H1 (cell line): ENCODE results near the gene PDCD7. TPM values are rescaled to one million over a fixed set of nuclear protein-coding genes. Genes with fewer than 3 reads are reported as not detected.

Experiments
- CTCF ChIA-PET: fragments of 300-600 bp; sonication (Branson Sonifier 250); formaldehyde crosslinking; loops from one replicate; lab custom pipeline; 2021; ENCODE audit not compliant: partially characterized antibody; lab: Charles Lee
- POLR2A ChIA-PET: fragments of 300-600 bp; sonication (Branson Sonifier 250); formaldehyde crosslinking; loops from one replicate; lab custom pipeline; 2021; ENCODE audit warnings: inconsistent platforms; ENCODE audit not compliant: partially characterized antibody; lab: Charles Lee
- DNase-seq, 2 experiments: peaks; one replicate each; pipeline versions ENCODE4 v3.0.0 to v3.0.0-alpha.2; 2010 to 2022; ENCODE audit warnings: low spot score in 2 of 2, low read depth in 1 of 2, mixed read lengths in 1 of 2
- FAIRE-seq: peaks from 2 replicates; lab custom pipeline; 2011; peaks lifted over from hg19 to GRCh38; lab: Jason Lieb, UNC
- H2AFZ ChIP-seq: 2 replicates; pipeline ENCODE4 v1.8.1; 2012; ENCODE audit warnings: low read length, inconsistent platforms
- H2AK5ac ChIP-seq: 2 replicates; pipeline ENCODE4 v1.6.1; 2013; ENCODE audit warnings: low read depth, low read length
- H2BK120ac ChIP-seq: replicated peaks from 2 replicates; pipeline ENCODE3; 2013; ENCODE audit warnings: low read depth, low read length, inconsistent platforms
- H2BK12ac ChIP-seq: 2 replicates; pipeline ENCODE4 v1.6.1; 2013; ENCODE audit warnings: low read depth, low read length
- H2BK15ac ChIP-seq: 2 replicates; pipeline ENCODE4 v1.6.1; 2013; ENCODE audit warnings: low read length
- H2BK20ac ChIP-seq: 2 replicates; pipeline ENCODE4 v1.6.1; 2013; ENCODE audit warnings: low read length
- H2BK5ac ChIP-seq: 2 replicates; pipeline ENCODE4 v1.6.1; 2013; ENCODE audit warnings: low read depth, low read length
- H3K14ac ChIP-seq: 2 replicates; pipeline ENCODE4 v1.6.1; 2013; ENCODE audit warnings: inconsistent platforms; ENCODE audit not compliant: insufficient read length
- H3K18ac ChIP-seq: 2 replicates; pipeline ENCODE4 v1.6.1; 2013; ENCODE audit warnings: low read length; ENCODE audit errors: extremely low read depth
- H3K23ac ChIP-seq: 2 replicates; pipeline ENCODE4 v1.6.1; 2013; ENCODE audit warnings: inconsistent platforms; ENCODE audit not compliant: insufficient read length
- H3K23me2 ChIP-seq: 2 replicates; pipeline ENCODE4 v1.6.1; 2013; ENCODE audit warnings: low read depth, low read length
- H3K27ac ChIP-seq: 2 replicates; pipeline ENCODE4 v1.6.1; 2011; ENCODE audit warnings: low read depth, low read length, inconsistent platforms
- H3K27me3 ChIP-seq, 4 experiments: replicated peaks in 1 of 4; 1 replicate in 1 of 4; 2 replicates in 3 of 4; pipeline versions ENCODE4 v1.6.1 to v1.8.1; 2011 to 2013; ENCODE audit warnings: low read length in 3 of 4, mild to moderate bottlenecking in 3 of 4, inconsistent platforms in 2 of 4, mixed read lengths in 2 of 4, moderate library complexity in 1 of 4; ENCODE audit not compliant: control insufficient read depth in 3 of 4, insufficient read depth in 3 of 4; ENCODE audit errors: extremely low read depth in 1 of 4
- H3K36me3 ChIP-seq, 4 experiments: 2 replicates each; pipeline versions ENCODE4 v1.6.1 to v1.8.1; 2011 to 2013; ENCODE audit warnings: mild to moderate bottlenecking in 4 of 4, low read length in 3 of 4, moderate library complexity in 2 of 4, control low read depth in 1 of 4, inconsistent platforms in 1 of 4; ENCODE audit not compliant: insufficient read depth in 4 of 4, control insufficient read depth in 2 of 4
- H3K4ac ChIP-seq: replicated peaks from 2 replicates; pipeline ENCODE3; 2013; ENCODE audit warnings: low read length, low read depth, mixed read lengths, inconsistent platforms; ENCODE audit not compliant: insufficient read length
- H3K4me1 ChIP-seq, 4 experiments: replicated peaks in 1 of 4; 1 replicate in 1 of 4; 2 replicates in 3 of 4; pipeline versions ENCODE4 v1.6.1 to v1.8.1; 2011 to 2013; ENCODE audit warnings: low read length in 3 of 4, inconsistent platforms in 2 of 4, mixed read lengths in 1 of 4; ENCODE audit not compliant: insufficient read depth in 4 of 4, control insufficient read depth in 3 of 4
- H3K4me2 ChIP-seq, 2 experiments: 2 replicates each; pipeline versions ENCODE4 v1.6.1 to v1.8.1; 2011 to 2013; ENCODE audit warnings: low read depth in 2 of 2, low read length in 2 of 2, control low read depth in 1 of 2, inconsistent platforms in 1 of 2, mild to moderate bottlenecking in 1 of 2; ENCODE audit not compliant: insufficient read depth in 1 of 2
- H3K4me3 ChIP-seq, 4 experiments: fragments of 200-600, 300-600 bp in 1 of 4; sonication (generic), shearing (Covaris generic), sonication (Bioruptor Twin) in 1 of 4; 2 replicates each; pipeline versions ENCODE4 v1.5.1 to v1.8.1; 2011 to 2016; ENCODE audit warnings: low read length in 4 of 4, low read depth in 3 of 4, control low read depth in 2 of 4, inconsistent platforms in 2 of 4, mild to moderate bottlenecking in 2 of 4, mixed read lengths in 1 of 4, moderate library complexity in 1 of 4; ENCODE audit not compliant: insufficient read depth in 2 of 4; ENCODE audit errors: extremely low read depth in 1 of 4
- H3K56ac ChIP-seq: replicated peaks from 2 replicates; pipeline ENCODE3; 2013; ENCODE audit warnings: low read depth, mild to moderate bottlenecking, mixed read lengths, low read length, inconsistent platforms; ENCODE audit not compliant: insufficient read length
- H3K79me1 ChIP-seq: 2 replicates; pipeline ENCODE4 v1.6.1; 2013; ENCODE audit warnings: low read depth, low read length, control low read depth
- H3K79me2 ChIP-seq, 2 experiments: 2 replicates each; pipeline versions ENCODE4 v1.6.1 to v1.8.1; 2012 to 2013; ENCODE audit warnings: low read length in 2 of 2, mild to moderate bottlenecking in 2 of 2, inconsistent platforms in 1 of 2; ENCODE audit not compliant: insufficient read depth in 2 of 2, control insufficient read depth in 1 of 2
- H3K9ac ChIP-seq, 4 experiments: replicated peaks in 1 of 4; 1 replicate in 1 of 4; 2 replicates in 3 of 4; pipeline versions ENCODE4 v1.6.1 to v1.8.1; 2011 to 2013; ENCODE audit warnings: low read depth in 3 of 4, low read length in 3 of 4, control low read depth in 2 of 4, mild to moderate bottlenecking in 2 of 4, moderate library complexity in 2 of 4, inconsistent platforms in 1 of 4; ENCODE audit errors: extremely low read depth in 1 of 4
- H3K9me3 ChIP-seq, 2 experiments: 2 replicates each; pipeline versions ENCODE4 v1.6.1 to v1.8.1; 2012 to 2013; ENCODE audit warnings: mild to moderate bottlenecking in 2 of 2, moderate library complexity in 2 of 2, control low read depth in 1 of 2, inconsistent platforms in 1 of 2, low read depth in 1 of 2, low read length in 1 of 2, mixed read lengths in 1 of 2; ENCODE audit not compliant: insufficient read depth in 2 of 2
- H4K20me1 ChIP-seq, 2 experiments: replicated peaks in 1 of 2; 2 replicates each; pipeline versions ENCODE3 to v1.8.1; 2011 to 2013; ENCODE audit warnings: inconsistent platforms in 2 of 2, low read length in 2 of 2, mild to moderate bottlenecking in 1 of 2; ENCODE audit not compliant: insufficient read depth in 2 of 2, control insufficient read depth in 1 of 2
- H4K5ac ChIP-seq: 2 replicates; pipeline ENCODE4 v1.6.1; 2013; ENCODE audit warnings: low read length, low read depth, mixed read lengths, inconsistent platforms; ENCODE audit not compliant: insufficient read length
- H4K8ac ChIP-seq: 2 replicates; pipeline ENCODE4 v1.8.0; 2013; ENCODE audit warnings: mild to moderate bottlenecking, moderate library complexity, low read length, inconsistent platforms; ENCODE audit not compliant: insufficient read depth; ENCODE audit errors: extremely low read depth
- H4K91ac ChIP-seq: replicated peaks from 2 replicates; pipeline ENCODE3; 2013; ENCODE audit warnings: low read length, mixed read lengths, inconsistent platforms; ENCODE audit not compliant: insufficient read length
- ATF3 ChIP-seq: IDR thresholded peaks from 2 replicates; pipeline ENCODE4 v1.6.1; 2011; ENCODE audit warnings: low read depth, mild to moderate bottlenecking, low read length; ENCODE audit not compliant: insufficient read depth
- CTCF ChIP-seq, 3 experiments: IDR thresholded peaks; 1 replicate in 2 of 3; 2 replicates in 1 of 3; pipeline versions ENCODE4 v1.5.1 to v1.6.1; 2011; ENCODE audit warnings: low read length in 3 of 3, mild to moderate bottlenecking in 3 of 3, inconsistent platforms in 2 of 3, low read depth in 1 of 3, moderate library complexity in 1 of 3; ENCODE audit not compliant: insufficient read depth in 1 of 3; ENCODE audit errors: control extremely low read depth in 1 of 3
- KDM1A ChIP-seq: fragments of 200-600, 300-600 bp; sonication (generic); IDR thresholded peaks from 2 replicates; pipeline ENCODE4 v1.7.1; 2016; ENCODE audit warnings: mild to moderate bottlenecking, low read length, borderline replicate concordance
- KDM4A ChIP-seq: IDR thresholded peaks from one replicate; pipeline ENCODE4 v1.7.1; 2012; ENCODE audit warnings: low read depth, mild to moderate bottlenecking, moderate library complexity, low read length, inconsistent platforms; ENCODE audit not compliant: severe bottlenecking
- POLR2A ChIP-seq, 2 experiments: IDR thresholded peaks; 1 replicate in 1 of 2; 2 replicates in 1 of 2; pipeline ENCODE4 v1.6.1; 2011; ENCODE audit warnings: low read depth in 2 of 2, low read length in 2 of 2, mild to moderate bottlenecking in 2 of 2; ENCODE audit errors: control extremely low read depth in 1 of 2
- RAD21 ChIP-seq, 2 experiments: IDR thresholded peaks in 1 of 2; conservative IDR thresholded peaks in 1 of 2; 2 replicates each; pipeline ENCODE4 v1.6.1; 2011; ENCODE audit warnings: low read depth in 2 of 2, low read length in 2 of 2, improper control_type of control experiment in 1 of 2, inconsistent platforms in 1 of 2, mild to moderate bottlenecking in 1 of 2, moderate library complexity in 1 of 2
- TAF1 ChIP-seq: IDR thresholded peaks from 2 replicates; pipeline ENCODE4 v1.6.1; 2011; ENCODE audit warnings: mild to moderate bottlenecking, low read depth, low read length
- TAF7 ChIP-seq: optimal IDR thresholded peaks from 2 replicates; pipeline ENCODE3; 2011; ENCODE audit warnings: low read depth, mild to moderate bottlenecking, inconsistent platforms, low read length, moderate library complexity, borderline replicate concordance
- WGBS, 2 experiments: shearing (Covaris generic) in 1 of 2; methylation state at CpG; one replicate each; pipeline versions ENCODE4 v1.1.6 to v1.1.7; 2013 to 2015; ENCODE audit warnings: low lambda C conversion rate in 2 of 2, mixed read lengths in 2 of 2, inconsistent platforms in 1 of 2, low coverage in 1 of 2, missing lambda C conversion rate in 1 of 2; ENCODE audit not compliant: insufficient replicate concordance in 2 of 2, insufficient coverage in 1 of 2, insufficient read length in 1 of 2; ENCODE audit errors: extremely low coverage in 1 of 2, missing lambda C conversion rate in 1 of 2; 5-methylcytosine and 5-hydroxymethylcytosine counted together
- polyA plus RNA-seq, 7 experiments: library from polyadenylated mRNA; depleted of rRNA in 3 of 7; stranded (reverse) in 5 of 7; unstranded in 2 of 7; fragments of >200 nt in 5 of 7; fragments of 200-250 nt in 2 of 7; gene quantifications; 1 replicate in 5 of 7; 2 replicates in 1 of 7; 4 replicates in 1 of 7; pipeline versions ENCODE4 v1.2.1 to v1.2.3, GENCODE V29; 2011 to 2013; ENCODE audit warnings: missing spikeins in 2 of 7, mixed read lengths in 2 of 7
- total RNA-seq: library from RNA; stranded (reverse); fragmentation: NEBNext Ultra II Directional; extraction: Animal tissue kit (Norgen Biotek cat#: 25700); gene quantifications from 2 replicates; pipeline ENCODE4 v1.2.1, GENCODE V29; 2021

The PDCD7 gene
- total and polyA plus RNA-seq, 2 of the 8 experiments (the other 6 are each of a cell fraction or from before 2014, with no cell fraction given): 11.5 to 25.6 TPM

GRCh38 chr15:65085990-65086679, 47.5 kb downstream of the PDCD7 start:
- Histone ChIP-seq H3K36me3 (no peaks in the 10 kb centered on the region), H3K18ac (peak overlapping the region; percentile 26; the same call in 1 of the 2 replicates), H2BK20ac (no peak overlapping the region; the same call in 1 of the 2 replicates), H2AK5ac (no peak overlapping the region), H3K79me2 (no peaks in the 10 kb centered on the region), H3K14ac (no peak overlapping the region), H2BK5ac (no peak overlapping the region; the same call in 1 of the 2 replicates), H3K4me3 (no peak overlapping the region), H2BK120ac (no peak overlapping the region), H4K20me1 (no peaks in the 10 kb centered on the region), H4K8ac (no peak overlapping the region), H3K27ac (no peak overlapping the region), H3K4ac (peak overlapping the region; percentile 11), H3K56ac (no peak overlapping the region), H3K23me2 (no peaks in the 10 kb centered on the region; the same call in 1 of the 2 replicates), H2BK15ac (no peak overlapping the region), H3K9ac (no peak overlapping the region), H3K4me2 (no peak overlapping the region), H4K5ac (no peak overlapping the region), H3K79me1 (no peaks in the 10 kb centered on the region), H3K23ac (no peak overlapping the region), H3K27me3 (peaks cover 0 to 7% (median 2%) of the 10 kb centered on the region in 4 experiments; a peak in 5 of 7 replicates), H4K91ac (no peak overlapping the region), H3K9me3 (no peaks in the 10 kb centered on the region), H2BK12ac (peak overlapping the region; percentile 97; the same call in 1 of the 2 replicates), H3K4me1 (peaks cover 15 to 32% (median 23%) of the 10 kb centered on the region in 4 experiments), H2AFZ (no peak overlapping the region)
- FAIRE-seq: peak; percentile 28
- CTCF ChIA-PET: interaction anchor here (0.7 to 32.9 kb wide), 15 partner anchors 9 to 323 kb away, joined by 3 to 1213 read pairs (median 5); partner anchors contain the start of genes KBTBD13, RASL12 and SLC51B
- peak in 1 of 2 experiments; percentile 77 for DNase-seq
- WGBS, 2 experiments: 89% methylated on average over 6 of the region's 6 CpGs; no CpG with 5 or more reads in 1 of the 2 experiments
- POLR2A ChIA-PET: interaction anchor here (1.6 to 14.5 kb wide), 4 partner anchors 9 to 19 kb away, joined by 4 to 93 read pairs (median 13); partner anchors contain the start of genes KBTBD13 and RASL12
- no peak for TF ChIP-seq POLR2A (IDR thresholded peaks at IDR 0.05; ENCODE audit: control extremely low read depth in 1 of 2, low read depth in 2 of 2, low read length in 2 of 2)
- TF ChIP-seq KDM1A: no peak
- TF ChIP-seq RAD21 (IDR thresholded peaks at IDR 0.05 in 1 of 2, conservative IDR thresholded peaks at IDR 0.05 in 1 of 2; ENCODE audit: low read depth in 2 of 2, low read length in 2 of 2): peak; percentile 47 to 62
- no peak for TF ChIP-seq KDM4A
- no peak for TF ChIP-seq TAF1
- TF ChIP-seq TAF7: no peak
- peak; percentile 68 to 87 (median 82) for TF ChIP-seq CTCF (IDR thresholded peaks at IDR 0.05; ENCODE audit: control extremely low read depth in 1 of 3, insufficient read depth in 1 of 3, low read depth in 1 of 3, low read length in 3 of 3)
- no peak for TF ChIP-seq ATF3
